LNCAP (cell line): ENCODE measurements around the gene CNNM2.

Source experiments
- CTCF ChIP-seq: fragments of 450-650 bp; IDR thresholded peaks from 2 replicates; pipeline ENCODE4 v1.5.1; 2017; ENCODE audit warnings: mild to moderate bottlenecking

Gene CNNM2

GRCh38 chr10:102982296-102982695 is 64.2 kb downstream of the CNNM2 start:
- no peak for TF ChIP-seq CTCF

- no peak for TF ChIP-seq CTCF
Observed at GRCh38 chr10:102984086-102984485, 66.0 kb downstream of the CNNM2 start.

GRCh38 chr10:102985811-102986210 is 67.7 kb downstream of the CNNM2 start:
- TF ChIP-seq CTCF = no peak

- TF ChIP-seq CTCF = no peak
Observed at GRCh38 chr10:102988404-102989314, 70.6 kb downstream of the CNNM2 start.

GRCh38 chr10:102994531-102995295 is 76.6 kb downstream of the CNNM2 start:
- no peak for TF ChIP-seq CTCF

- TF ChIP-seq CTCF = no peak
Observed at GRCh38 chr10:102996876-102997275, 78.8 kb downstream of the CNNM2 start.

- no peak for TF ChIP-seq CTCF
Observed at GRCh38 chr10:102997998-102998397, 79.9 kb downstream of the CNNM2 start.
